HG03135 (cell line): ENCODE results near the gene NR2F1-AS1.
"Not testable (repeated sequence)": the region's sequence is repeated elsewhere in the genome, so short reads cannot be mapped to it uniquely, and the experiment has no call there.

Source experiments
- ATAC-seq: cut with Tn5 transposase; IDR thresholded peaks from one replicate; pipeline ENCODE4 v1.9.1; 2021; ENCODE audit warnings: mild to moderate bottlenecking, moderate library complexity; ENCODE audit not compliant: unreplicated experiment

The NR2F1-AS1 gene

DNA sequence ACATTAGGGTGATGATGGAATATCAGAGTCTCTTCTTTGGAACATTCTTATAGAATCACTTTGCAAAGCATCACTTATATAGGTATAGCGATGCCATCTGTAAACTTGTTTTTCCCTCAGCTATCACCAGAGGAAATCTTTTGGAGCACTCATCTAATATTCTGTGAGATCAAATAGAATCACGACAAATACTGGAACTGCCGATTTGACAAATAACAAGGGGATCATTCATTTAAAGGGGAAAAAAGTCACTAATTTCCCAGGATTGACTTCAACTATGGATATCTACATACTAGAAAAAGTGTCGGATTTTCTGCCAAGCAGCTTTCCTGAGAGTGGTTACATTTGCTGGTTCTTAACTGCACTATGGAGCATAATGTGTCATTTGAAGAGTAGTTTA is 178.6 kb downstream of the NR2F1-AS1 start:
- no peak for ATAC-seq

DNA sequence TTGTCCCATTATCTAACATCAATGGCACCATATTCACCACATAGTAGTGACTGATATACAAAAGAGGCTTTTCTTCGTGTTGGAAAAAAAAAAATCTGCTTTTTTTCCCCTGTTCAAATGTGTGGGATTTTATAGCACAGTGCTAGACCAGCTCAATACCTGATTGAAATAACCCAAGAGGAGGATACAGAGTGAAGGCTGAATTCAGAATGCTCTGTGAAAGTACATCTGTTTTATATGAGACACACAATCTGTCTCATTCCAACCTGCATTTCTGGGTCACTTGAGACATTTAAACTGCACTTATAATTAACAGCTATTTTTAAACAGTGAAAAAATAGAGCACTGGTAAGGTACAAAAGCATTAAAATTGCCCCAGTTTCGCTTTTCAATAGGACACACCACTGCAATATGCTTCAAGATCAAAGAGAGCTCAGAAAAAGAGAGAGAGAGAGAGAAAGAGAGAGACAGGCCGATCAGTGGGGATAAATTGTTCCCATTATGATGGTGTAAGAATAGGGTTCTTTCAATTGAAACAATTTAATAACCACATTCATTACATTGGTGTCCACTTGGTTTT is 179.3 kb downstream of the NR2F1-AS1 start:
- ATAC-seq = no peak

DNA sequence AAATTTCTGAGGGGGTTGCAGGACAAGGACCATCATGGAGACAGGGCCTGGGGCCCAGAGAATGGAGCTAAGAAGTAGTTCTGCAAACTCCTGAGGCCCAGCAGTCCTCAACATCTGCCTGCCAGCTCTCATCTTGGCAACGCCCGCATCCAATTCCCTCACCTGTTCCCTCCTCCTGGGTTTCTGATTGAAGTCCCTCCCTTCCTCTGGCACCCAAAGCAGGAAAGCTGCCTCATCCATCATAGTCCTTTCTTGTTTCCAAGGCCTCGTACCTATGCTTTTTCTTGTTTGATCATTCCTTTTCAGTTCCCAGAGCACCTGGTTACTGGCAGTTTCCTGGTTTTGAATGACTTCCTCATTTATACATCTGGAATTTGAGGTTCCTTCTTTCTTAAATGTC is 181.3 kb downstream of the NR2F1-AS1 start:
- no peak for ATAC-seq

DNA sequence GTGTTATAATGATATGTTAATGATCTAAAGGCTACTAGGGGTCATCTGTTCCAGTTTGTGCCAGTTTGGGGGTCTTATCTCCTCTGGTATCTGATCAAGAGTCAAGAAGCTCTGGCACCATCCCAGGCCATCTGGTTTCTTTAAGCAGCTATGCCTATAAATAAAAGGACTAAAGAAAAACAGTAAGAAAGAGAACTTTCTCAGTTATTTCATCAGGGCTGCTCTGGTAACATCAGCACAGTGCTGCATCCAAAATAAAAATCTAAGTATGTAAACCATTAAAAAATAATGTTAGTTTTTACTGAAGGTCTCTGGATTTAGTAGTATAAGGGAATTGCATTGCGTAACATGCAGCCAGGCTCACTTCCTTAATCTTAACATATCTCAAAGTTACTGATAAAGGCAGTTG is 185.0 kb downstream of the NR2F1-AS1 start:
- ATAC-seq = no peak

DNA sequence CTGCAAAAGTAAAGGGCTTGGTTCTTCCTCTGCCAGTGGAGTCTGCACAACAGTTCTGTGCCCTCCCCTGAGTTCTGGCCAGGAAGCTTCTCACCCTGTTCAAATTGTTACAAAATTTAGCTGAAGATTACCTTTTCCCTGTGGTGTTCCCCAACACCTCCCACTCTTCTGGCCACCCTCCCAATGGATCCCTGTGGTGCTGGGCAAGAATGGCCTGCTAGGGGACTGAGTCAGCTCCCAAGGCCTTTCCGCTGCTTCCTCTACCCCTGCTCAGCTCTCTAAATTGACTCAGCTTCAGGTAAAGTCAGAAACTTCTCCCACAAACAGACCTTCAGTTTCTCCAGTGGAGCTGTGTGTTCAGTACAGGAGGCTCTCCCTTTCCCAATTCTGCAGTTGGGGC is 186.0 kb downstream of the NR2F1-AS1 start:
- no peak for ATAC-seq

DNA sequence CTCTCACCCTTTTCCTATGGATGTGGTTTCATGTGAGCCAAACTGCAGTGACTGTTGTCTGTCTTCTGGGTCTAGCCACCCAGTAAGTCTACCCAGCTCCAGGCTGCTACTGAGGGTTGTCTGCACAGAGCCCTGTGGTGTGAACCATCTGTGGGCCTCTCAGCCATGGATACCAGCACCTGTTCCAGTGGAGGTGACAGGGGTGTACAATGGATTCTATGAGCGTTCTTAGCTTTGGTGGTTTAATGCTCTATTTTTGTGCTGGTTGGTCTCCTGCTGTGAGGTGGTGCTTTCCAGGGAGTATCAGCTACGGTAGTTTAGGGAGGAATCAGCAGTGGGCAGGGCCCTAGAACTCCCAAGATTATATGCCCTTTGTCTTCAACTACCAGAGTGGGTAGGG is 186.7 kb downstream of the NR2F1-AS1 start:
- no peak for ATAC-seq

DNA sequence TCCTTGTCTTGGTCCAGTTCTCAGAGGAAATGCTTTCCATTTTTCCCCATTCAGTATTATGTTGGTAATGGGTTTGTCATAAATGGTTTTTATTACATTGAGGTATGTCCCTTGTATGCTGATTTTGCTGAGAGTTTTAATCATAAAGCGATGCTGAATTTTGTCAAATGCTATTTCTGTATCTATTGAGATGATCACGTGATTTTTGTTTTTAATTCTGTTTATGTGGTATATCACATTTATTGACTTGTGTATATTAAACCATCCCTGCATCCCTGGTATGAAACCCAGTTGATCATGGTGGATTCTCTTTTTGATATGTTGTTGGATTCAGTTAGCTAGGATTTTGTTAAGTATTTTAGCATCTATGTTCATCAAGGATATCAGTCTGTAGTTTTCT is 189.8 kb downstream of the NR2F1-AS1 start:
- ATAC-seq = not testable (repeated sequence)

DNA sequence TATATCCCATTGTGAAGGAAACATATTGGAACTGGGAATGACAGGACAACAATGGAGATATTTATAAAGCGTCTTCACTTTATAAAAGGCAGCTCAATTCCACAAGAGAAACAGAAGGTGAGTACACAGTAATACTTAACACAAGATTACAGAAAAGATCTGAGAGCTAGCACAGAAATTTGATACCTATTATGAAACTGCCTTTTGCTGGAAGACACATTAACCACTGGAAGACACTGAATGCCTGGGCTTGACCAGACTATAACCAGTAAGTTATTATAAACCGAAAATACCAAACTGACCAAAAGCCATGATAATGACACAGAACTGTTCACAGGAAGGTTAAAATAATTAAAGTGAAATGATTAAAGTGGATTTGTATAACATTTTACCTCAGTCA is 195.4 kb downstream of the NR2F1-AS1 start:
- no peak for ATAC-seq

DNA sequence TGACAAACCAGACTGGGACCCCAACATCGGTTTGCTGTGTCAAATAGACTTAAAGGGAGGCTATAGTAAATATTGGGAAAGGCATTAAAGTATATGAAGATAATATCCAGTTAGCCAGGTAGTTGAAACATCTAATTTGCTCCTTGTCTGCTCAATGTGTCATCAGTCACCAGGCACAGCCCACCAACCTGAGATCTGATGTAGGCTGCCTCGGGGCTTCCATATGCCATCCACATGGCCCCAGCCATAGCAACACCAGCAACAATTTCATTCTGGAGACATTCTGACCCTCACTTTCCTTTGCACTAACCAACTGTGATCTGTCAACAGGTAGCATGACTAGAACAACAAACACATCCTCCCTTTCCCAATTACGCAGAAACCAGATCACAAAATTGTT is 196.0 kb downstream of the NR2F1-AS1 start:
- no peak for ATAC-seq

DNA sequence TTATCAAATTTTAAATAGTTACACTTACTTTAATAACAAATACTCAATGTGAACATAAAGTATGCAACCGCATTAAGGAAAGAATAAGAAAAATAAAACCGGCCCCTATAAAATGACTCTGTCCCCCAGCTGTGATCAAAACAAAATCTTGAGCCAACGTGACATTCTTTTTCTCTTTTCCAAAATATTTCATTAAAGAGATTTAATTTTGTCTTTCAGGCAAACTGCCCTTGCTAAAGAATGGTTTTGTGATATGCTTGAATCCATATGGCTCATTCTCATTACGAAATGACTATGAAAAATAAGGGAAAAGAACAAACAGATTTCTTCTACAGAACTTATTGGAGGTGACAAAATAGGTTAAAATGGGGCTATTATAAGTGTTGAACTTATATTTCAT is 197.0 kb downstream of the NR2F1-AS1 start:
- no peak for ATAC-seq

DNA sequence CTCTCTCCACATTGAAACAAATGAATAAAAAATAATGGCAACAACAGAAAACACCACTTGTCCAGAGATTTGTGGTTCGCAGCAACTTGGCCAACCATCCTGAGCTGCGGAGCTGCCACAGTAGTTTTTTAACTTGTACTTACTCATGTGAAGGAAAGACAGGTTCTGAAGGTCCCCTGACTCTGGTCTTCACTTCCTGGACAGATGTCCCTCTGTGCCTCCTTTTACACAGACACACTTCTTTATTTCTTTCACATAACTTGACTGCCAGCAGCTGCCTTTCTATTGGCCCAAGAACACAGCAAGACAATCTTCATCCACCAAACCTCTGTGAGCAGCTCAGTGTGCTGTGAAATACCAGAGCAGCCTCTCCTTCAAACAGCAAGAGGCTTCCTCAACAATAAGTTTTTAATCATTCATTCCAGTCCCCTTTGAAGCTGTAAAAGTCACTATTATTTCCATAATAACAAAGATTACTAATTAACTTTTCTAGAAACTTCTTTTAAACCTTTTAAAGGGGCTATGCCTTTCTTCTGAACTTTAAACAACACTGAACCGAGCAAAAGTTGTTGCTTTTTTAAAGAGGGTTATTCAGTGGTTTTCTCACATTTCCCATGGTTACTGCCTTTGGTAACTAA is 198.7 kb downstream of the NR2F1-AS1 start:
- ATAC-seq = no peak

DNA sequence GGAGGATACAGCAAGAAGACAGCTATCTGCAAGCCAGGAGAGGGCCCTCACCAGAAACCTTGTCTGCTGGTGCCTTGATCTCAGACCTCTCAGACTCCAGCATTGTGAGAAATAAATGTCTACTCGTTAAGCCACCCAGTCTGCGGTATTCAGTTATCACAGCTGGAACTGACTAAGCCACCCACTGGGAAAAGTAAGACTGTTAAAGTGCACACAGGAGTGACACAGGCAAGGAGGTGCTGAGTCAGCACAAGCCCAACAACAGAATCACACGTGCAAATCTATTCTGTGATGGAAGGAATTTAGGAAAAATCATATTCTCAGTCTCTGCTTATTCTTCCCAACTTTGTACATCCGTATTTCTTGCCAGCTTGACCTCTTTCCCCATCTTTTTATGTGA is 200.0 kb downstream of the NR2F1-AS1 start:
- no peak for ATAC-seq

DNA sequence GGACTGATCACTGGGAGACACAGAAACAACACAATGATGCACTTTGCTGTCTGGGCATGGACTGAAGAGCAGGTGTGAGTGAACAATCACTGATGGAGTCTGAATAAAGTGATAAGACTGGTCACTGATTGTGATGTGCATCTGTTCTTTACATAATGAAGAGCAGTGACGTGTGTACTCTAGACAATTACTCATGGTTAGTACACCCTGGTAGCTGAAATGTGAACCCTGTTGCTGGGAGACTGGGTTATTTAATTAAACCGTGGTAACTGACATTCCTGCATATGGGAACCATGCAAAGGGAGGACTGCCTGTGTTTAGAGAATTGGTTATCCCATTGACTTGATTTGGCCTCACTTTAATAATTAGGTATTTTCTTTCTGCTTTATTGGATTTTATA is 202.9 kb downstream of the NR2F1-AS1 start:
- ATAC-seq = no peak

DNA sequence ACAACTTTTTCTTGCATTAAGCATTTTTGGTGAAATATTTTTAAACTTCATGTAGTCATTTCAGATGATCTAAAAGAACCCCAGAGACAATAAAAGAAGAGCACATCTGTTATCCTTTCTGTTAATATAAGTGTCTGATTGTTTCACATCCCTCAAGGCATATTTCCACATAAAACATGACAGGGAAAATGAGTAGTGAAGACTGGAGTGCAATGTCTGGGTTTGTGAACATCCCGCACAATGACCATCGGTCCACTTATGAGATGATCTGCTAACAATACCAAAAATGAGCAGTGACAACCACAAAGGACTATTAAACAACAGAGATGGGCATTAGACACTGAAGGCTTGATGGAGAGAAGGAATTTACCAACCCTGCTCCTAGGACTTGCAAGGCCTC is 209.1 kb downstream of the NR2F1-AS1 start:
- ATAC-seq = no peak

DNA sequence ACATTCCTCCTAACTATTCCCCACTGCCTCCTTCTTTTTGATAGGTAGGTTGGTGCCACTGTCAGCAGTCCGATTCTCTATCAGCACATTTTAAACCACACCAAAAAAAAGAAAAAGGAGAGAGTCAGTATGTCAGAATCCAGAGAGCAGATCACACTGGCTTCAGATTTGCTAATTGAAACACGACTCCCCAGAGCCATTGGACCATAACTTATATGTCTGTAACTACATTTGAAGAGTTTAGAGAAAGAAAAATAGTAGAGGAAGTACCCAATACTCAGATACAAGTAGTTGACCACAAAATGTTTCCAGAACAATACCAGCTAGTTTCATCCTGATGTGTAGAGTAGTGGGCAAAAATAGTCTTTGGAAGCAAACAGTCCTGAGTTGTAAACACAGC is 216.6 kb downstream of the NR2F1-AS1 start:
- ATAC-seq = no peak

DNA sequence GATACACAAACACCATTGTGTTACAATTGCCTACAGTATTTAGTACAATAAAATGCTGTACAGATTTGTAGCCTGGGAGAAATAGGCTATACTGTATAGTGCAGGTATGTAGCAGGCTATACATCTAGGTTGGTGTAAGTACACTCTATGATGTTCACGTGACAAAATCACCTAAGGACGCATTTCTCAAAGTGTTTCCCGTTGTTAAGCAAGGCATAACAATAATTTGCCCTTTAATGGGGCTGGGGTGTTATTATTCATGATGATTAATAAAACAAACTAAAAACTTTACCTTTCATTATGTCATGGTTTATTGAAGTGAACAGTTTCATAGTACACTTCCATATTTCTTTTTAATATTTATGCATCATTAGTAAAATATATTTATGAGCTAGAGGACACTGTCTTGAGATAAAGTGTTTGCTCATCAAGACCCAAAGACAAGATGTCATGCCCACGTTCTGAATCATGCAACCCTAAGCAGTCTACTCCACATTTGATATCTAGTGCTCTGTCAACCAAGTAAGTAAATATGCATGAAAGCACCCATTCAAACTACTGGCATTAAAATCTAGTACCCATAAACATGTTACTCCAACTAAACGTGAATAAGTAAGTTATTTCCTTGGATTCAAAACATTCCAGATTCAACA is 220.5 kb downstream of the NR2F1-AS1 start:
- no peak for ATAC-seq

DNA sequence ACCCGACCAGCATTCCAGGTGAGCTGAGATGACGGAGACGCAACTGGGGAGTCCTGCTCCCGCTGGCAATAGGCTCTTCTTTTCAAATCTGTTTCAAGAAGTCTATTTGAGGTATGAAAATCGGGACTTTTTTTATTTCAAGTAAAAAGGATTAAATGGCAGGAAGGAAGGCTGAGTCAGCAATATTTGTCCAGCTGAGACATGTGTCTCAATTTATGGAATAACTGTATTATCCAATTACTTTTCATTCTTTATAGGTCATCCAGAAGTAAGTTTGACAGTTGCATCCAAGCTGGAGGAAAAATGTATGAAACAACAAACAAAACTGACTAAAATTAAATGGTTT is 221.1 kb downstream of the NR2F1-AS1 start:
- ATAC-seq = no peak
